ENCODE data around the gene HTR1D. TPM values are rescaled to one million over a fixed set of nuclear protein-coding genes. Genes with fewer than 3 reads are reported as not detected.

Gene HTR1D
- total RNA-seq, 1 experiment from 2014 or later: 3.1 TPM

DNA sequence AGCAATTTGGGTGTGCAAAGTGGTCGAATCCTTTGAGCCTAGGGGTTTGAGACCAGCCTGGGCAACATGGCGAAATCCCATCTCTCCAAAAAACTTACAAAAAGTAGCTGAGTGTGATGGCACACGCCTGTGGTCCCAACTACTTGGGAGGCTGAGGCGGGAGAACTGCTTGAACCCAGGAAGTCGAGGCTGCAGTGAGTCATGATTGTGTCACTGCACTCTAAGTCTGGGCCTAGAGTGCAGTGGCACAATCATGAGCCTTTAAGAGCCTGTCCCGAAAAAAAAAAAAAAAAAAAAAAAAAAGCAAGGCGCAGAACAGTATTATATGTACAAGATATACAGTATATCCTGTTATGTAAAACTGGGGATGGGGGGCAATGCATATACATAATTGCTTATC, 25.1 kb upstream of the HTR1D start:
- H3K27ac ChIP-seq (ENCODE audit: insufficient read length, low read depth, low read length): no peak overlapping the region
- H3K4me1 ChIP-seq (ENCODE audit: insufficient read depth, low read length): peaks cover 2% of the 10 kb centered on the region; the same call in 1 of the 2 replicates
- Mint-ChIP-seq H3K4me1 (peaks cover 18 to 22% of the 10 kb centered on the region in 2 experiments), H3K4me3 (no peak overlapping the region), H3K9me3 (no peaks in the 10 kb centered on the region; a peak in 1 of 5 replicates), H3K27ac (no peak overlapping the region), H3K27me3 (ENCODE audit: low read depth) (peaks cover 6% of the 10 kb centered on the region; the same call in 1 of the 2 replicates), H3K36me3 (ENCODE audit: insufficient read depth in 1 of 3, low read depth in 3 of 3) (no peaks in the 10 kb centered on the region)
- H3K4ac ChIP-seq (ENCODE audit: low read depth, low read length): no peak overlapping the region
- no peak overlapping the region for H3K4me2 ChIP-seq (ENCODE audit: insufficient read depth, insufficient read length, low read length)
- no peaks in the 10 kb centered on the region for H3K79me1 ChIP-seq (ENCODE audit: insufficient read depth, low read depth, low read length, poor library complexity, severe bottlenecking)
- no peak overlapping the region for H3K23ac ChIP-seq (ENCODE audit: insufficient read length, low read depth, low read length)
- no peak overlapping the region for H2AFZ ChIP-seq (ENCODE audit: low read length)
- no peak overlapping the region for H2BK15ac ChIP-seq (ENCODE audit: low read depth, low read length)
- no peak overlapping the region for H2BK12ac ChIP-seq (ENCODE audit: insufficient read length, low read depth, low read length)
- no peak overlapping the region for H2BK5ac ChIP-seq (ENCODE audit: insufficient read length, low read length)
- H2BK20ac ChIP-seq (ENCODE audit: low read depth, low read length, poor library complexity, severe bottlenecking): no peak overlapping the region
- no peak overlapping the region for H3K9ac ChIP-seq (ENCODE audit: extremely low read depth, insufficient read length, low read length)
- H2BK120ac ChIP-seq (ENCODE audit: low read depth, low read length, poor library complexity, severe bottlenecking): no peak overlapping the region
- DNase-seq: no peak
- TF ChIP-seq, protein P1, sequence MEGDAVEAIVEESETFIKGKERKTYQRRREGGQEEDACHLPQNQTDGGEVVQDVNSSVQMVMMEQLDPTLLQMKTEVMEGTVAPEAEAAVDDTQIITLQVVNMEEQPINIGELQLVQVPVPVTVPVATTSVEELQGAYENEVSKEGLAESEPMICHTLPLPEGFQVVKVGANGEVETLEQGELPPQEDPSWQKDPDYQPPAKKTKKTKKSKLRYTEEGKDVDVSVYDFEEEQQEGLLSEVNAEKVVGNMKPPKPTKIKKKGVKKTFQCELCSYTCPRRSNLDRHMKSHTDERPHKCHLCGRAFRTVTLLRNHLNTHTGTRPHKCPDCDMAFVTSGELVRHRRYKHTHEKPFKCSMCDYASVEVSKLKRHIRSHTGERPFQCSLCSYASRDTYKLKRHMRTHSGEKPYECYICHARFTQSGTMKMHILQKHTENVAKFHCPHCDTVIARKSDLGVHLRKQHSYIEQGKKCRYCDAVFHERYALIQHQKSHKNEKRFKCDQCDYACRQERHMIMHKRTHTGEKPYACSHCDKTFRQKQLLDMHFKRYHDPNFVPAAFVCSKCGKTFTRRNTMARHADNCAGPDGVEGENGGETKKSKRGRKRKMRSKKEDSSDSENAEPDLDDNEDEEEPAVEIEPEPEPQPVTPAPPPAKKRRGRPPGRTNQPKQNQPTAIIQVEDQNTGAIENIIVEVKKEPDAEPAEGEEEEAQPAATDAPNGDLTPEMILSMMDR (conservative IDR thresholded peaks at IDR 0.05): no peak
- no peak overlapping the region for H4K91ac ChIP-seq (ENCODE audit: insufficient read length, low read depth, low read length)
- H3K23me2 ChIP-seq (ENCODE audit: insufficient read length, low read depth, low read length, poor library complexity, severe bottlenecking): no peaks in the 10 kb centered on the region
- no peaks in the 10 kb centered on the region for H3K79me2 ChIP-seq (ENCODE audit: insufficient read depth, low read length)
- H2AK5ac ChIP-seq (ENCODE audit: insufficient read length, low read length): no peak overlapping the region
- H3K9me3 ChIP-seq (ENCODE audit: control insufficient read depth, low read depth, low read length): no peaks in the 10 kb centered on the region
- WGBS (ENCODE audit: extremely low coverage, insufficient read length, low lambda C conversion rate): no CpG with 5 or more reads among the region's 7 CpGs
- H3K27me3 ChIP-seq (ENCODE audit: insufficient read depth, low read length): no peaks in the 10 kb centered on the region
- H4K20me1 ChIP-seq (ENCODE audit: control insufficient read depth, insufficient read depth, insufficient read length): no peaks in the 10 kb centered on the region
- H3K14ac ChIP-seq (ENCODE audit: insufficient read depth, low read length): no peak overlapping the region
- H3K18ac ChIP-seq (ENCODE audit: insufficient read length, low read depth, low read length): no peak overlapping the region
- no peak overlapping the region for H3K56ac ChIP-seq (ENCODE audit: insufficient read length, low read depth, low read length)
- no peak overlapping the region for H3T11ph ChIP-seq (ENCODE audit: low read length)
- no peak overlapping the region for H4K8ac ChIP-seq (replicated peaks; ENCODE audit: insufficient read length, low read depth, low read length)
- no peak overlapping the region for H4K5ac ChIP-seq (ENCODE audit: insufficient read length, low read depth, low read length)

Data from H9 (cell line).